Activated CD4-positive, CD25-positive, alpha-beta regulatory T cell treated with anti-CD3 and anti-CD28 coated beads, Interleukin-2, amount 50 U/mL, for 24 hours (primary cell): ENCODE measurements around the gene DIP2C.
"Not testable (repeated sequence)": the region's sequence is repeated elsewhere in the genome, so short reads cannot be mapped to it uniquely, and the experiment has no call there.

Experiments used
- ATAC-seq, 2 donors: fragments of 150-1000 bp; cut with Tn5 transposase; one replicate each; pipeline ENCODE4 v1.10.0; 2021; ENCODE audit warnings: mild to moderate bottlenecking in 1 of 2, moderate library complexity in 1 of 2

The DIP2C gene

DNA sequence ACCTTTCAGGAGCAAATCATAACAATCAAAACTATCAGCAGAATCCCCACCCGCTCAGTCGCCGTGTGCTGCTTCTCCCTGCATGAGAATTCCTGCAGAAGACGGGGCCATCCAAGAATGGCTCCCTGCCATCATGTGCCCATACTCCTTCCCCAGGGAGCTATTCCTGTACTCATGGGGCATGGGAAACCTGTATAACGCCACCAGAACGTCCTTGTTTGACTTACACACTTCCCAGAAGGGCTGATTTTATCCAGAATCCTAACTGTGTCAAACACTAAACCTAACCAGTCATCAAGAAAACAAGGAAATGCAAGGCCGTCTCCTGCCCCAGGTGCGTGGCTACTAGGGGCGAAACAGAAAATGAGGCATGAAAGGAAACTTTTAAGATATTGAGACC lies 16.0 kb downstream of the DIP2C start:
- ATAC-seq: no peak

DNA sequence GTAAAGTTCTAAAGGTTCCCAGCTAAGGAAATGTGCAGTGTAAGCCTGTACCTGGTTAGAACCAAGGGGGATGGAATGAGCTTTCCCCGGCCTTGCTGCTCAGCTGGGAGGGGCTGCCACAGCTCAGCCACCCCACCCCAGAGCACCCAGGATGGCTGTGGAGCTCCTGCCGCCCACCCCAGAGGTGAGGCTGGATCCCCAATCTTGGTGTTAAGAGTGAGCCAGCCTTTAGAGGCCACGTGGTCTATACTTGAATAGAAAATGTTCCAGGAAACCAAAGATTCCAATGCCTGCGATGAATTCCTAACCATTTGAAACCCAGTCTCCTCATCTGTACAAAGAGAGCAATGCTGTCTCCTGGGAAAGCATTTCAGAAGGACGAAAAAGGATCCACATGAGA lies 16.5 kb downstream of the DIP2C start:
- no peak for ATAC-seq

DNA sequence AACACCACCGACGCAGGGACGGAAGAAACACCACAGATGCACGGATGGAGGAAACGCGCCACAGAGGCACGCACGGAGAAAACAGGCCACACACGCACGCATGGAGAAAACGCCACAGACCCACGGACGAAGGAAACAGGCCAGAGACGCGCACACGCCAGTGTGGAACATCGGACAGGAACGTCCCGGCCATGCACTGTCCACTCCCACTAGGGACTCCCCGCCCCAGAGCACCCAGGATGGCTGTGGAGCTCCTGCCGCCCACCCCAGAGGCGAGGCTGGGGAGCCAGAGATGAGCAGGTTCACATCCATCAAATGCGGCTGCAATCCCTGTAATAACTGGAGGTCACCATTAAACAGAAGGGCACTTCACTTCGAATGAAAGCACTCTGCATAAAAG lies 17.3 kb downstream of the DIP2C start:
- ATAC-seq: no peak

DNA sequence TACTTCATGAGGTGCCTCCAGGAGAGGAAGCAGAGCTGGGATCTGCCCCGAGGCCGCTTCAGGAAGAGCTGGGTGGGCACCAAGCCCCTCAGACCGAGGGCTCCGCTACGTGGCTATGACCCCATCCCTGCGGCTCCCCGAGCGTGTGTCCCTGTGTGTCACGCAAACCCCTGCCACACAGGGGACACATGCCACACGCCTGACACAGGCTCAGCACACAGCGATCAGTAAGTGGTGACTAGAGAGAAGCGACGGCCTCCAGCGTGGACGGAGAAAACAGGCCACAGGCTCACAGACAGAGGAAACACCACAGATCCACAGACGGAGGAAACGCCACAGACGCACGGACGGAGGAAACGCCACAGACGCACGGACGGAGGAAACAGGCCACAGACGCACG lies 18.5 kb downstream of the DIP2C start:
- ATAC-seq: no peak

DNA sequence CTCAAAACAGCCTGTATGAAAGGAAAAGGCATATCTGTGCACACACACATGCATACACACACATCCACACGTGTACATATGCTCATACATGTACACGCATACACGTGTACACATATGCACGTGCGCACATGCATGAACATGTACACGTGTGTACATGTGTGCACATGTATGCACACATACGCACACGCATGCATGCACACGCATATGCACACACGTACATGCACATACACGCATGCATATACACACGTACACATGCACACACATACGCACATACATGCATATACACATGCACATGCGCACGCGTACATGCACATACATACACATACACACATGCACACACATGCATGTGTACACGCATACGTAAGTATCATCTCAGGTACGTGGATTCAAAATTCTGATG lies 19.4 kb downstream of the DIP2C start:
- ATAC-seq: no peak

DNA sequence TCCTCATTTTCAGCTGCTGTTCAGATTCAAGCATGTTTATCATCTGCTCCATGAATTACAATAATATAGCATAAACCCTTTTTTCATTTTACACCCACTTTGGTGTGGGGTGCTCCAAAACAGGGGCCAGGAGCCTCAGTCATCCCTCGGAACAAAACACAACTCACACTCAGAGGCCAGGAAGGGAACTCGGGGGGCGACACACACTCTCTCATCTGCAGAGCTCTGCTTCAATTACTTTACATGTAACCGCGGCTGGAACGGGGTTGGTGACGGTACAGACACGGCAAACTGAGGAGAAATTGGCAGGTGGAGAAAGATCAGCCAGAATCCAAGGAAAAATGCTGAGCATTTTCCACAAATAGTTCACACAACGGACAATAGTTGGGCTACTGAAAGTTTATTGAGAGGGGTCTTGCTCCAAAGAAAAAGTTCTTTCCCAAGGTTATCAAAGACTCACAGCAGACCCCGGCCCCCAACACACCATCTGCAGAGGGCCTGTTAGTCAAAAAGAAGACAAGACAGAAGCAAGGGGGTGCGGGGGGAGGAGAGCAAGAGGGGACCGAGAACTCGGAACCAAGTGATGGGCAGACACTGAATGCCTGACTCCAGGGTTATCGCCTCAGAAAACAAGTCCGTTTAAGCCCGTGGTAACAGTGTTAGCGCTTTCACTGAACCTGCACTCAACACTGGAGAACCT lies 20.5 kb downstream of the DIP2C start:
- ATAC-seq: no peak

DNA sequence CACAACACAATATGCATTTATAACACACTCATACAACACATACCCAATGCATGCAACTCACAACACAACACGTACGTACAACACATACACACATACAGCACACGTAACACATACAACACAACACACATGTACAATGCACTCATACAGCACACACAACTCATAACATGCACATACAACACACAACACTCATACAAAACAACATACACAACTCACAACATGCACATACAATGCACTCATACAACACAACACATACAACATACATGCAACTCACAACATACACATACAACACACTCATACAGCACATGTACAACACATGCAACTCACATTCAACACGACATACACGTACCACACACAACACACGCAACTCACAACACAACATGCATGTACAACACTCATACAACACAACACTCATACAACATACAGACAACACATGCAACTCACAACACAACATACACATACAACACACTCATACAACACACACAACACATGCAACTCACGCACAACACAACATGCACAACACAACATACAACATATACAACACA lies 21.8 kb downstream of the DIP2C start:
- ATAC-seq: no peak

DNA sequence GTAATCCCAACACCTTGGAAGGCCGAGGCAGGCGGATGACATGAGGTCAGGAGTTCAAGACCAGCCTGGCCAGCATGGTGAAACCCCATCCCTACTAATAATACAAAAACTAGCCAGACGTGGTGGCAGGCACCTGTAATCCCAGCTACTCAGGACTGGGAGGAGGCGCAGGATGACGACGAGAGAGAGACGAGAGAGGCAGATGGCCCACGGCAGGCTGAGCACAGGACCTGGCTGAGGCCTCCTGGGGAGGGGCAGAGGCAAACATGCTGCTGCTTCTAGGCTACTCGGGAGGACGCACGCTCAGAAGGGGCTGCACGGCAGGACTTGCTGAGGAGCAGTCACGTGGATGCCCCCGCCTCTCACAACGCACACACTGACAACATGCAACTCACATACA lies 22.4 kb downstream of the DIP2C start:
- no peak for ATAC-seq

DNA sequence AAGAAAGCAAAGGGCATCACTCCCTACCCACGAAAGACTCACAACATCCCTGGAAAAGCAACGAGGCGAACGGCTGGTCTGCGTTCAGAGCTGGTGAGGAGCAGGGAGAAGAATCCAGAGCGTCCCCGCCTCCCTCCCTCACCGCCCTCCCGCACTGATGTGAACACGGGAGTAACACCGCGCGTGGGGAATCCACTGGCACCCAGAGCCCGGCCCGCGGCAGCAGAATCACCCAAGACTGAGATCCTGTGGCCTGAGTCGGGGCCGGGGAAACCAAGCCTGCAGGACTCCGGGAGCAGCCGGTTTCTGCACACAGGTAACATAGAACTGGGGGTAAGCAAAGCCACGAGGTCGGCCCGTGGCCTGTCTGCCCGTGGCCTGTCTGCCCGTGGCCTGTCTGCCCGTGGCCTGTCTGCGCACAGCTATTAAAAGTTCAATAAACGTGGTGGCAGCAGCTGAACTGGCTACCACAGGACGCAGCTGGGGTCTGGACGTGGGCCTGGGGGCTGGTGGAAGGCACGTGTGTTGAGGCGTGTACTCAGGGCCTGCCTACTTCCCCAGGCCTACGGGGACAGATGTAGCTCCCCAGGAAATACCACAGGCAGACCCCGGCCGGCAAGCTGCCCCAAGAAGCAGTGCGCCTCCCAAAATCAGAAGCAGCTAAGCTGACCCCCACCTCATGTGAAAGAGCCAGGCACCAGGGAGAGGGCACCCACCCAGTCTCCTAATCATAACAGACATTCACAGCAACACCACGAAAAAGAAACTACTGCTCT lies 23.0 kb downstream of the DIP2C start:
- no peak for ATAC-seq

DNA sequence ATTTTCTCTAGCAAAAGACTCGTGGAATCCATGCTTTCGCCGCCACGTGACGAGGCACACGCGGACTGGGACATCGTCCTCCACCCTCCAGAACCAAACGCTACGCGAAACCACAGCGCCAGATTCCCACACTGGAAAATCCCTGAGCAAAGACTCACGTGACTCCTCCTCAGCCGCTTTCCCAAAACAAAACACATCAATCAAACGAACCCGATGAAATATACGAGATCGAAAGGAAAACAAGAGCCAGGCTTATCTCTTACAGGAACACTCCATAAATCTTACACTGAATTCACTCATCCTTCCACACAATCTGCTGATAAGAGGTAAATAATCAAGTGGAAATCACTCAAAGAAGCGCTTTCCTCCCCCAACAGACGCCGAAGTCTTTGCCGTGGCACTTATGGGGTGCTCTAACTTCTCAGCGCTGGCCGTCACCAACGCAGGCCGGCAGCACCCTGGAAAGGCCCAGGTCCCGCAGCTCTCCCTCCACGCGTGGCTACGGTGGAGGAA lies 23.8 kb downstream of the DIP2C start:
- no peak for ATAC-seq

DNA sequence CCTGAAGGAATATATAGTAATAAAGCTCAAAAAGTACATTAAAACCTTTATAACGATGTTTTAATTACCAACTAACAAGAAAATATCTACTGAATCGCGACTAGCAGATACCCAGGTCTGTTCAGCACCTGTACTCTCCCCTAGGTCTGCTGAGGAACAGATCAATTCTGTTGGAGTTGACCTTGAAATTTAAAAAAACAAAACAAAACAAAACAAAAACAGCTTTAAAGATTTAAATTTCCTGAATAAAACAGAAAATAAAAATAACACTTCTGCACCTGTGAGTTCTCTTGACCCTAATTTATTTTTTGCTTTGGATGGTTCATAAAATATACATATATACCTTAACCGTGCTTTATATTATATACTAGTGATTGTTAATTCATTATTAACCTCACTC lies 24.6 kb downstream of the DIP2C start:
- no peak for ATAC-seq

DNA sequence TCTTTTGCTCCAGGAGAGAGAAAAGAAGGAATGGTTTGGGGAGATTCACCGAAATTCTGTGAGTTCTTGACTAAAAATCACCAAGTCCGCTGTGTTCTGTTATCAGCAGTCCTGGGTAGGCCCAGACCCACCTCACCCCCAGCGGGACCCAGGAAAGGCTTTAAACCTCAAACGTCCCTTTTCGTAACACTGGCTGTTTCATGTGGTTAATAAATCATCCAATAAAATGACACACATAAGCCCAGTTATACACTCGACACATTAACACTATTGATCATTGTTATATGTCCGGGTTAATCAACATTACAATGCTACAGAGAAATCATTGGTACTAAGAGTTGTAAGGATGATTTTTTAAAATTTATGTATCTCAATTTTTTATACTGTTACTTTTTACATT lies 25.2 kb downstream of the DIP2C start:
- ATAC-seq: no peak

DNA sequence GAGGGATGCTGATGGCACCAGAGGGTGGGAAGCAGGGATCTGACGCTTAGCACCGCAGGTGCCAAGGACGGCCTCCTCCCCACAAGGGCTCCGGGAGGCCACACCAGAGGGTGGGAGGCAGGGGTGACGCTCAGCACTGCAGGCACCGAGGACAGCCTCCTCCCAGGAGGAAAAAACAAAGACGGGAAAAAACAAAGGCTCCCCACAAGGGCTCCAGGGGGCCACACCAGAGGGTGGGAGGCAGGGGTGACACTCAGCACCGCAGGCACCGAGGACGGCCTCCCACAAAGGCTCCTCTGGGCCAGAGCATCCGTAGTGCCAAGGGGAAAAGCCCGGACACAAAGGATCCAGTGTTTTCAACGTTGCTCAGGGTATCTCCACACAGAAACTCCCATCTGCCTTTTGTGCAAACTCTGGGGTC lies 25.6 kb downstream of the DIP2C start:
- no peak for ATAC-seq

DNA sequence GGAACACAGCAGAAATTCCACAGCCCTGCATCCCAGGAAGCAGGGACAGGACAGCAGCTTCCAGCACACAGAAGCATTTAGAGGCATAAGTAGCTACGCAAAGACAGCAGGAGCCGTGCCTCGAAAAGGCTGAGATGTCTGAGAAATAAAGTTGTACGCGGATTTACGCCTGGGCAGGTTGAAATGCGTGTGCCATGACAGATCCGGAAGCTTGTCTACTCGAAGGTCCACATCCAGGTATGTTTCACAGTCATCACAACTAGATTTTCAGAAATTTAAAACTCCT lies 26.1 kb downstream of the DIP2C start:
- no peak for ATAC-seq

DNA sequence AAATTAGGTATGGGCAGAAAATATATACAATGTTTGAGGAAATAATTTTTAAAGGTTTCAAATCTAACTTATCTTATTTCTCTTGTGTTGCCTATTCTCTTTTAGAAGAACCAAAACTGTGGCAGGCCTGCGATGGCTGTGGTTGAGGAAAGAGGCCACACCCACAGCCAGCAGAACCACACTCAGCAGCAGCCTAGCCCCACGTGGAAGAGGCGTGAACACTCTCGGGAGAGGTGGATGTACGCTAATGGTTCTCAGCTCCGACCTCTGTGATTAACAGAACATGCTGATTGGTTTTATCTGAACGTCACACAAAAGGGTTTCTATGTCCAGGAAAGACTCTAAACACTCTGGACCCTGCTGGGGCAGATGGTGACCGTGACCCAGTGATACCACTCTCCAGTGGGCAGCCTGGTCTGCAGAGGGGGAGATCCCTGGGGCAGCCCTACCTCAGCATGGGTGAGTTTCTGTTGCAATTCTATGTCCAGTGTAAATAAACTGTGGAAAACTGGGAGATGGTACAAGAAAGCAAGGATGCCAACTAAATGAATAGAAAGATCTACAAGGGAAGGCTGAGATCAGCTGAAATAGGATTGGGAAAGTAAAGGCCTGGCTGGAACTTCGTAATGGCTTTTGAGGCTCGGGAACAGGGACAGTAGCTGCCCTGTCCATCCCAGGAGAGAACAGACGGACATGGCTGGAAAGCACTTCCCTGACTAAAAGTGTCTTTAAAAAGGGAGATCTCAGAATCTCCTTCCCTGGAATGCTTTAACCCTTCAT lies 26.6 kb downstream of the DIP2C start:
- ATAC-seq: no peak

DNA sequence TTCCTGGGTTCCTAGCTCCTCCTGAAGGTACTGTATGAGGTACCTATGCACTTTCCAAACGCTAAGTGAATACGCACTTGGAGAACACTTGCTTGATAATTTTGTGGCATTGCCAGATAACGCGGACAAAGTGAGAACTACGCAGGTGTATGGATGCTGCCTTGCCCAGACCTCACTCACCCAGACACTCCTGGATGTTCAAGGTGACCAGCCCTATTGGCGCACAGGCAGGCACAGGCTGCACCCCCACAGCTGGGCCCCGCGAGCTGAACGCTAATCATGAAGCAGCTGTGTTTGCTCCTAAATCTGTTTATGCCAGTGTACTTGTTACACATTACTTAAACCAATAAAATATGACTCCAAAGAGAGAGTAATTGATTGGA lies 27.3 kb downstream of the DIP2C start:
- no peak for ATAC-seq

DNA sequence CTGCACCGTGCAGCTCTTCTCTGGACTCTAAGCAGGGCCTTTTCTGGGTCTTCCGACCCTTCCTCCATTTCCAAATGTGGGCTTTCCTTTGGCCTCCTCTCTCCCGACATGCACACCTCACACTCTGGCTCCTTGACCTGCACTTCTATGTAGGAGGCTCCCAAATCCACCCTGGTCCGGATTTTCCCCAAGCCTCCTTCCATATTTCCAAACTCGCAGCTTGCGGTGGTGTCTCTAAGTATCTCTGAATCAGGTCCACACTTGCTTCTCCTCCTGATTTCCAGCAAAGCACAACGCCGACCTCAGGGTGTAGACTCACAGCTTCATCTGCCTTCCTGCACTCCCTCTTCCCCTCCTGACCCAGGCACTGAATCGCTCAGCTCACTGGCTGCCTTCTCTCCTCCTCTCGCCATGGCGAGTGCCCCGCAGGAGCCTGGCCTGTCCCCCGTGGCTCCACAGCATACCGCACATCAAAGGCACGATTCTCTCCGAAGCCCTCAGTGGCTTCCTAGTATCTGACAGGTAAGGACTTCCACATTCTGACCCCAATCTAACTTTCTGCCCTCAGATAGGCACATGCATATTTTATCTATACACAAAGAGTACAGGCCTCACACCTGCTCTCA lies 27.8 kb downstream of the DIP2C start:
- ATAC-seq: no peak

DNA sequence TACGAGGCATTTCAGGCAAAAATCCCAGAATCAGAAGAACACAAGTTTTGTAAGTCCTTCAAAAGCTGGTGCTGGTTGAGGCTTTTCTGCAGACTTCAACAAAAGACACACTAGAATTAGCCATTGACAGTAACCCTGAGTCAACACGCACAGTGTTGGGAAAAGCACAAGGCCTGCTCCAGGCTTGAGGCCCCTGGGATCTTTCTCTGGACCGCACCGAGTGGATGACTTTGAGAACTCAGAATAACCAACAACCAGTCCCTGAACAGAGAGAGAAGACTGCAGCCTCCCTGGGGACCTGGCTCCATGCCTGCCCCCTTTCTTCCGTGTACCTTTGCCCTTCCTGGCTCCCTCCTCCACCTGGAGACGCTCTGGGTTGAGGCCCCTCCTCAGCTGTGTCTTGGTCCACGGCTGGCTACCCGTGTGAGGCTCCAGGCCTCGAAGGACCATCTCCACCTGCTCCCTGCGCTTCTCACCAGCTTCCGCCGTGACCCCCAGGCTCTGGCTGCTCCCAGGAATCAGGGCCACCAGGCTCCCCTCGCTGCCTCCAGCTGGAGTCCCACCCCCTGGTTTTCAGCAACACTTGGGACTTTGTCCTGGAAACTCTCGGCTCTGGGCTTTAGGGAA lies 28.4 kb downstream of the DIP2C start:
- no peak for ATAC-seq

DNA sequence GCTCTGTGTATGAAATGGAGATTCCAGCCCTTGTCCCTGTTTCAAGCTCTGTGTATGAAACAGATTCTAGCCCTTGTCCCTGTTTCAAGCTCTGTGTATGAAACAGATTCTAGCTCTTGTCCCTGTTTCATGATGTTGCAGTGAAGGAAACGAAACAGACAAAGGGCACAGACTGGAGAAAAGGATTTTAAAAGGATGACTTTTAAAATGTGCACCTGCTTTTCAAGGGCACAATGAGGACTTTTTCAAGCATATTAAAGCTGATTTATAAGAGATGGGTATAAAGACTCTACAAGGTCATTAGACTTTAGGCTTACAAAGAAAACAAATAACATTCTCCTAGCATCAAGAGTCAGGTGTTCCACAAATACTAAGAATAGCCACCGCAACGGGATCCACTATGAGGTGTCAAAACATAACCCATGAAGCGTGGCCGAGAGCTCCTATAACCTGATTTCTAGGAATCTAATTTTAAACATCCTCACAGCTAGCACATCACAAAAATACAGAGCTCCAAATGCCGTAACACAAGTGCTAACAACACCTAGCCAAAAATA lies 29.0 kb downstream of the DIP2C start:
- no peak for ATAC-seq

DNA sequence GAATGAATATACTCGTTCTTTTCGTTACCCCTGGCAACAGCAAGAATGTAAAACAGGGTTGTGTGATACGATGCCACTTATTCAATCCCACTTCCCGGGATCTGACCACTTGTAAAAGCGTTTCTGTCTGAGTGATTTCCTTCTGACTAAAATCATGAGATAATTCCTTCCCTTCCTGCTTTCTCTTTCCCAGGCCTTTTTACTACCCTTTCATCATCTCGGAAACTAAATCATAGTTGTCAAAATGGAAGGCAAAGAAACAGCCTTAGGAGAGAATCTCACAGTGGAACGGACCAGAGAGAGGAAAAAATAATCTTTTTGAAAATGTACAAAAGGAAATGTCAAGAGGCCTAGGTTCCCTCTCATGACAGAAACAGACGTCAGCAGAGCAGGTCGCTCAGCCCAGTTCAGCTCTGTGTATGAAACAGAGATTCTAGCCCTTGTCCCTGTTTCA lies 29.8 kb downstream of the DIP2C start:
- no peak for ATAC-seq

DNA sequence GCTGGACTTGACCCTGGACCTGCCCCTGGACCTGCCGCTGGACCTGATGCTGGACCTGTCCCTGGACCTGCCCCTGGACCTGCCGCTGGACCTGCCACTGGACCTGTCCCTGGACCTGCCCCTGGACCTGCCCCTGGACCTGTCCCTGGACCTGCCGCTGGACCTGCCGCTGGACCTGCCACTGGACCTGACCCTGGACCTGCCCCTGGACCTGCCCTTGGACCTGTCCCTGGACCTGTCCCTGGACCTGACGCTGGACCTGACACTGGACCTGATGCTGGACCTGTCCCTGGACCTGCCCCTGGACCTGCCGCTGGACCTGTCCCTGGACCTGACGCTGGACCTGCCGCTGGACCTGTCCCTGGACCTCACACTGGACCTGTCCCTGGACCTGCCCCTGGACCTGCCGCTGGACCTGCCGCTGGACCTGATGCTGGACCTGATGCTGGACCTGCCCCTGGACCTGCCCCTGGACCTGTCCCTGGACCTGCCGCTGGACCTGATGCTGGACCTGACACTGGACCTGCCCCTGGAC lies 31.6 kb downstream of the DIP2C start:
- not testable (repeated sequence) for ATAC-seq

DNA sequence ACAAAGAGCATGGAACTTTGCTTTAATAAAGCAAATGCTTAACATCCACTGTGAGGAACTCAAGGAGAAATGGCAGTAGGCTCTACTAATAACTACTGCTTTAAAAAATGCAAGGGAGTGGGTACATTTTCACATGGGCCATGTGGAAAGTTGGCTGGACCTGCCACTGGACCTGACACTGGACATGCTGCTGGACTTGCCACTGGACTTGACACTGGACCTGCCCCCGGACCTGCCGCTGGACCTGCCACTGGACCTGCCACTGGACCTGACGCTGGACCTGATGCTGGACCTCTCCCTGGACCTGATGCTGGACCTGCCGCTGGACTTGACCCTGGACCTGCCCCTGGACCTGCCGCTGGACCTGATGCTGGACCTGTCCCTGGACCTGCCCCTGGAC lies 32.6 kb downstream of the DIP2C start:
- ATAC-seq: no peak
